Keratinocyte (primary cell): ENCODE data around the gene PRR33. TPM values are rescaled to one million over a fixed set of nuclear protein-coding genes. Genes with fewer than 3 reads are reported as not detected.

Experiments
- DNase-seq: peaks from one replicate; pipeline ENCODE4 v3.0.0-alpha.2; 2011; ENCODE audit warnings: low read depth, missing footprints, low spot score
- FAIRE-seq: peaks from 2 replicates; lab custom pipeline; 2011; peaks lifted over from hg19 to GRCh38; lab: Jason Lieb, UNC
- H2AFZ ChIP-seq: 2 replicates; pipeline ENCODE4 v1.6.0; 2012; ENCODE audit warnings: low read length, control low read depth, inconsistent platforms; ENCODE audit not compliant: control insufficient read depth
- H3K27ac ChIP-seq: 2 replicates; pipeline ENCODE4 v1.5.1; 2011; ENCODE audit warnings: low read length; ENCODE audit not compliant: control insufficient read depth, insufficient read depth
- H3K27me3 ChIP-seq: 3 replicates; pipeline ENCODE4 v1.6.0; 2011; ENCODE audit warnings: low read length; ENCODE audit not compliant: control insufficient read depth, insufficient read depth; ENCODE audit errors: extremely low read depth
- H3K36me3 ChIP-seq, 2 experiments: 2 replicates in 1 of 2; 3 replicates in 1 of 2; pipeline ENCODE4 v1.5.1; 2011; ENCODE audit warnings: low read length in 2 of 2, mild to moderate bottlenecking in 1 of 2; ENCODE audit not compliant: control insufficient read depth in 2 of 2, insufficient read depth in 2 of 2; ENCODE audit errors: extremely low read depth in 1 of 2
- H3K4me1 ChIP-seq: 3 replicates; pipeline ENCODE4 v1.5.1; 2011; ENCODE audit warnings: low read length; ENCODE audit not compliant: control insufficient read depth, insufficient read depth; ENCODE audit errors: extremely low read depth
- H3K4me2 ChIP-seq: 3 replicates; pipeline ENCODE4 v1.6.0; 2011; ENCODE audit warnings: low read depth, low read length; ENCODE audit not compliant: control insufficient read depth, insufficient read depth; ENCODE audit errors: extremely low read depth
- H3K4me3 ChIP-seq, 3 experiments: fragments of 200-600 bp in 1 of 3; sonication (generic) in 1 of 3; 2 replicates in 2 of 3; 3 replicates in 1 of 3; pipeline ENCODE4 v1.5.1; 2011 to 2016; ENCODE audit warnings: low read length in 3 of 3, mild to moderate bottlenecking in 3 of 3, control low read depth in 2 of 3, inconsistent platforms in 1 of 3, low read depth in 1 of 3, mixed read lengths in 1 of 3, mixed run types in 1 of 3, moderate library complexity in 1 of 3; ENCODE audit not compliant: control insufficient read depth in 2 of 3, insufficient read depth in 2 of 3; ENCODE audit errors: extremely low read depth in 1 of 3
- H3K79me2 ChIP-seq: 2 replicates; pipeline ENCODE4 v1.6.0; 2012; ENCODE audit warnings: low read length; ENCODE audit not compliant: control insufficient read depth, insufficient read depth
- H3K9ac ChIP-seq: 3 replicates; pipeline ENCODE4 v1.6.0; 2011; ENCODE audit warnings: low read length; ENCODE audit not compliant: control insufficient read depth, insufficient read depth; ENCODE audit errors: extremely low read depth
- H3K9me1 ChIP-seq: 3 replicates; pipeline ENCODE4 v1.6.0; 2011; ENCODE audit warnings: low read length; ENCODE audit not compliant: control insufficient read depth, insufficient read depth; ENCODE audit errors: extremely low read depth
- H3K9me3 ChIP-seq: 2 replicates; pipeline ENCODE4 v1.5.1; 2012; ENCODE audit warnings: low read depth, low read length; ENCODE audit not compliant: control insufficient read depth
- H4K20me1 ChIP-seq: 3 replicates; pipeline ENCODE4 v1.6.0; 2011; ENCODE audit warnings: low read length; ENCODE audit not compliant: control insufficient read depth, insufficient read depth; ENCODE audit errors: extremely low read depth
- EZH2 ChIP-seq: IDR thresholded peaks from one replicate; pipeline ENCODE4 v1.6.1; 2012; ENCODE audit warnings: inconsistent platforms, mild to moderate bottlenecking, low read length, moderate library complexity
- dilution Hi-C: fragments of 300-500 bp; cut with MboI; formaldehyde crosslinking; loops from one replicate; pipeline ENCODE4 v1.7.0; 2020; ENCODE audit warnings: low sequenced_read_pairs; ENCODE audit not compliant: extremely low pct_ligation_motif_present
- polyA plus RNA-seq, 5 experiments: library from polyadenylated mRNA; depleted of rRNA in 3 of 5; stranded (reverse) in 3 of 5; stranded (forward) in 1 of 5; unstranded in 1 of 5; fragments of >200 nt; gene quantifications; 1 replicate in 1 of 5; 2 replicates in 3 of 5; 3 replicates in 1 of 5; pipeline versions ENCODE4 v1.2.1 to v1.2.3, GENCODE V29; 2011 to 2012; ENCODE audit warnings: missing spikeins in 2 of 5, low read depth in 1 of 5, low replicate concordance in 1 of 5
- TF ChIP-seq, protein P1 (sequence below), 3 experiments: IDR thresholded peaks in 1 of 3; conservative IDR thresholded peaks in 1 of 3; optimal IDR thresholded peaks in 1 of 3; 2 replicates in 2 of 3; 3 replicates in 1 of 3; pipeline versions ENCODE3 to v1.5.1; 2011; ENCODE audit warnings: low read length in 3 of 3, mild to moderate bottlenecking in 3 of 3, moderate library complexity in 2 of 3, control low read depth in 1 of 3, inconsistent platforms in 1 of 3; ENCODE audit not compliant: insufficient read depth in 2 of 3; ENCODE audit errors: extremely low read depth in 1 of 3

Gene PRR33
- polyA plus RNA-seq, 1 donor (not counting 4 experiments of a cell fraction or from before 2014, with no cell fraction given) = not detected

DNA sequence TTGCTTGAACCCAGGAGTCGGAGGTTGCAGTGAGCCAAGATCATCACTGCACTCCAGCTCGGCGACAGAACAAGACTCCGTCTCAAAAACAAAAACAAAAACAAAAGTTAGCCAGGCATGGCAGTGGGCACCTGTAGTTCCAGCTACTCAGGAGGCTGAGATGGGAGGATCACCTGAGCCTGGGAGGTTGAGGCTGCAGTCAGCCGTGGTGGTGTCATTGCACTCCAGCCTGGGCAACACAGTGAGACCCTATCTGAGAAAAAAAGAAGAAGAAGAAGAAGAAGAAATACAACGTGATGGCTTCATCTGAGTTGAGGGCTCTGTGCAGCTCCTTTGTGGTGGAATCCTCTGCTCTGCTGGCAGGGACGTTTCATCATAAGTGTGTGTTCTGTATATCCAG lies 17.8 kb upstream of the PRR33 start:
- Histone ChIP-seq H3K27me3 (peaks cover 6% of the 10 kb centered on the region), H3K9me3 (no peaks in the 10 kb centered on the region), H3K79me2 (no peaks in the 10 kb centered on the region), H3K4me3 (no peak overlapping the region), H2AFZ (no peak overlapping the region), H3K27ac (no peak overlapping the region), H4K20me1 (no peaks in the 10 kb centered on the region), H3K4me2 (no peak overlapping the region), H3K9ac (no peak overlapping the region), H3K4me1 (no peaks in the 10 kb centered on the region), H3K36me3 (no peaks in the 10 kb centered on the region), H3K9me1 (no peaks in the 10 kb centered on the region)
- FAIRE-seq (no peak), DNase-seq (no peak)
- TF ChIP-seq, protein P1, sequence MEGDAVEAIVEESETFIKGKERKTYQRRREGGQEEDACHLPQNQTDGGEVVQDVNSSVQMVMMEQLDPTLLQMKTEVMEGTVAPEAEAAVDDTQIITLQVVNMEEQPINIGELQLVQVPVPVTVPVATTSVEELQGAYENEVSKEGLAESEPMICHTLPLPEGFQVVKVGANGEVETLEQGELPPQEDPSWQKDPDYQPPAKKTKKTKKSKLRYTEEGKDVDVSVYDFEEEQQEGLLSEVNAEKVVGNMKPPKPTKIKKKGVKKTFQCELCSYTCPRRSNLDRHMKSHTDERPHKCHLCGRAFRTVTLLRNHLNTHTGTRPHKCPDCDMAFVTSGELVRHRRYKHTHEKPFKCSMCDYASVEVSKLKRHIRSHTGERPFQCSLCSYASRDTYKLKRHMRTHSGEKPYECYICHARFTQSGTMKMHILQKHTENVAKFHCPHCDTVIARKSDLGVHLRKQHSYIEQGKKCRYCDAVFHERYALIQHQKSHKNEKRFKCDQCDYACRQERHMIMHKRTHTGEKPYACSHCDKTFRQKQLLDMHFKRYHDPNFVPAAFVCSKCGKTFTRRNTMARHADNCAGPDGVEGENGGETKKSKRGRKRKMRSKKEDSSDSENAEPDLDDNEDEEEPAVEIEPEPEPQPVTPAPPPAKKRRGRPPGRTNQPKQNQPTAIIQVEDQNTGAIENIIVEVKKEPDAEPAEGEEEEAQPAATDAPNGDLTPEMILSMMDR (optimal IDR thresholded peaks at IDR 0.05 in 1 of 3, IDR thresholded peaks at IDR 0.05 in 1 of 3, conservative IDR thresholded peaks at IDR 0.05 in 1 of 3; ENCODE audit: extremely low read depth in 1 of 3, insufficient read depth in 2 of 3, low read length in 3 of 3) = no peak
- TF ChIP-seq EZH2 = no peak
- dilution Hi-C loops = no loop called here

DNA sequence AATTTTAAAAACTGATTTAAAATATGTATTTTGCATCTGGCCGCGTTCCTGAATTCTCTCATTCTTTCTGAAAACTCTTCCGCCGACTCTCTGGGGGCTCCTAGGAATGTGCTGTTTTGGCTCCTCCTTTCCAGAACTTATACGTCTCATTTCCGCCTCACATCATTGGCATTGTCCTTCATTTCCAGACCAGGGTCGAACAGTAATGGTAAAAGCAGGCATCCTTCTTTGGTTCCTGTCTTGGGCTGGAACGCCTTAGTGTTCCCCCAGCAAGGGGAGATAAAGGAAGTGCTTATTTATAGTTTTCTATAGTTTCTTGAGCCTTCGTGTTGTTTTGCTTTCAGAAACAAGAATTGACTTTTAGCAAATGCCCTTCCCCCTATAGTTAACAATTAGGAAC lies 16.9 kb upstream of the PRR33 start:
- H3K79me2 ChIP-seq = no peaks in the 10 kb centered on the region
- H4K20me1 ChIP-seq = no peaks in the 10 kb centered on the region
- dilution Hi-C loops = no loop called here
- no peak overlapping the region for H3K4me3 ChIP-seq
- TF ChIP-seq, protein P1 (optimal IDR thresholded peaks at IDR 0.05 in 1 of 3, IDR thresholded peaks at IDR 0.05 in 1 of 3, conservative IDR thresholded peaks at IDR 0.05 in 1 of 3; ENCODE audit: extremely low read depth in 1 of 3, insufficient read depth in 2 of 3, low read length in 3 of 3) = no peak
- no peak for TF ChIP-seq EZH2
- no peak overlapping the region for H3K4me2 ChIP-seq
- peaks cover 6% of the 10 kb centered on the region for H3K27me3 ChIP-seq
- no peaks in the 10 kb centered on the region for H3K36me3 ChIP-seq
- no peak for FAIRE-seq
- H3K27ac ChIP-seq = no peak overlapping the region
- no peak for DNase-seq
- H3K4me1 ChIP-seq = no peaks in the 10 kb centered on the region
- H3K9me3 ChIP-seq = no peaks in the 10 kb centered on the region
- no peaks in the 10 kb centered on the region for H3K9me1 ChIP-seq
- no peak overlapping the region for H3K9ac ChIP-seq
- no peak overlapping the region for H2AFZ ChIP-seq
